GM12801 (cell line): ENCODE results near the gene B4GALT2.

ENCODE experiments used
- CTCF ChIP-seq: IDR thresholded peaks from one replicate; pipeline ENCODE4 v1.5.1; 2011; ENCODE audit warnings: control low read depth; ENCODE audit not compliant: insufficient read length; ENCODE audit errors: extremely low read depth

B4GALT2 gene

DNA sequence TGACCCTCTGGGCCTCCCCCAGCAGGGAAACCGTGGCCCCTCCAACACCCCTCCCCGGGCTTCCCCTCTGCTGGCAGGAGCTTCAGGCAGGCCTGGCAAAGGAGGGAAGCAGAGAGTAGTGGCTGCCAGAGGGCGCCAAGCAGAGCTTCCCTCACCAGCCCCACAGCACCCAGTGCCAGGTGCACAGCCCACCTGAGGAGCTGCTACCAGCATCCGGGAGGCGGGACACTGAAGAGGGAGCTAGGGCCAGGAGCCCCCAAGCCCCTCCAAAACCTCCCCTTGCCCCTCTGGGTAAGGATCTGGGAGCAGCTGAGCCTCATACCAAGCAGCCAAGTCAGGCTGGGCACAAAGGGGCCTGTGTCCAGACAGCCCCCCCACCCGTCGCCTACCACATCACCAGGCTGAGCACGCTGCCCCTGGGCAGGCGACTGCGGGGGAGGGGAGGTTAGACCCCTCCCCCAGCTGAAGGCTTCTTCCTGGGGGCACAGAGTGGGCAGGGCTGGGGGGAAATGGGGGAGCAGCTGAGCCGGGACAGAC, 32.0 kb downstream of the B4GALT2 start:
- TF ChIP-seq CTCF: no peak

DNA sequence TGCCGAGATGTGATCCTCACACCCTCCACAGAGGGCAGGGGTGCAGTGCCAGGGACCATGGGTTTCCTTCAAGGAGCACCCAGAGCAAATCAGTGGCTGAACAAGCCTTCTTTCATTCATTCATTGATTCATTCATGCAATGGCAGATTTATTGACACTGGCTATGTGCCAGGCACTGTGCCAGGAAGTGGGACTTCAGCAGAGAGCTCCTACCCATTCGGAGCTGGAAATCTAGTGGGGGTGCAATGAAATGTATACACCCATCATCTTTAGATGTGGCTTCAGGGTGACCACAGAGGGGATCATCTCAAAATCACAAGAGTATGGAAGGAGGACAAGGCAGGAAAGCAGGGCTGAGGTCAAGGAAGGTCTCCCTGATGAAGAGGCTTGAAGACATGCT, 33.4 kb downstream of the B4GALT2 start:
- TF ChIP-seq CTCF: no peak

DNA sequence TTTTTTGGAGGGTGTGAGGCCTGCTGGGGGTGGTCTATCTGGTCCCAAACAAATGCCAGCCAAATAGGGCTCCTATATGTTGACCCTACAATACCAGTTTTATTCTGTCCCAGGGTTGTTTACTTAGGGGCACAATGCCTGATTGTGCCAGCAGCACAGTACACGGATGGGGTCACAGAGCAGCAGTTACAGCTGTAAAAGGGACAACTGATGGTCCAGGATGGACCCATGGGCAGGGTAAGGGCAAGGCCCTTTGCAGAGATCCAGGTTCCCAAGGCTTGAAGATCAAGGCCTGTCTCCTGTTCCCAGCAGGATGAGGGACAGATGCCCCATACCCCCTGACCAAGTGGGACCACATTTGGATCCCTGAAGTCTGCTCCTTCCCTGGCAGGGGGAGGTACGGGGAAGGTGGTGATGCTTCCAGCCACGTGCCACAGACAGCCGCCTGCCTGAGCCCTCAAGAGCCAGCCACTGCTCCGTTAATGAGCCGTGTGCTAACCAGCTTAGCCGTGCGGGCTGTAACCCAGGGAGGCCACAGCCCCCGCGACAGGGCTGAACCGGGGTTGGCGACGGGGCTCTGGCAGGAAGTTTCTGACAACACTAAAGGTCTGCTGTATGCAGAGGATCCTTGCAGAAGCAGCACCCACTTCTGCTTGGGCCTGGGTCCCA, 34.1 kb downstream of the B4GALT2 start:
- no peak for TF ChIP-seq CTCF

DNA sequence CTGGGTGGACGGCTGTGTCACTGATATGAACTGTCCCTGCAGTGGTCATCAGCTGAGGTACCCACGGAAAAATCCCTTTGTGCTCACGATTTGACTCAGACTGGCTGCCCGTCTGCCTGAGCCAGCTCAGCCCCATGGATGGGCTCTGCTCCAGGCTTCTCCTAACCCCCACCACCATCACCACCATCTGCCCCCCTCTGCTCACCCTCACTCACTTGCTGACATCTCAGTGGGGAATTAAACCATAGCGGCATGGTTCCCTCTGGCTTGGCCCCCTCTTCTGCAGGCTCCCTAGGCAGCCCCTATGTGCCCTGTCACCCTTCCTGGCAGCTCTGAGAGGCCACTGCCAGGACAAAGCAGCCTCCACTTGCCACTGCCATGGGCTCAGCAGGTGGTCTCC, 34.9 kb downstream of the B4GALT2 start:
- TF ChIP-seq CTCF: no peak

DNA sequence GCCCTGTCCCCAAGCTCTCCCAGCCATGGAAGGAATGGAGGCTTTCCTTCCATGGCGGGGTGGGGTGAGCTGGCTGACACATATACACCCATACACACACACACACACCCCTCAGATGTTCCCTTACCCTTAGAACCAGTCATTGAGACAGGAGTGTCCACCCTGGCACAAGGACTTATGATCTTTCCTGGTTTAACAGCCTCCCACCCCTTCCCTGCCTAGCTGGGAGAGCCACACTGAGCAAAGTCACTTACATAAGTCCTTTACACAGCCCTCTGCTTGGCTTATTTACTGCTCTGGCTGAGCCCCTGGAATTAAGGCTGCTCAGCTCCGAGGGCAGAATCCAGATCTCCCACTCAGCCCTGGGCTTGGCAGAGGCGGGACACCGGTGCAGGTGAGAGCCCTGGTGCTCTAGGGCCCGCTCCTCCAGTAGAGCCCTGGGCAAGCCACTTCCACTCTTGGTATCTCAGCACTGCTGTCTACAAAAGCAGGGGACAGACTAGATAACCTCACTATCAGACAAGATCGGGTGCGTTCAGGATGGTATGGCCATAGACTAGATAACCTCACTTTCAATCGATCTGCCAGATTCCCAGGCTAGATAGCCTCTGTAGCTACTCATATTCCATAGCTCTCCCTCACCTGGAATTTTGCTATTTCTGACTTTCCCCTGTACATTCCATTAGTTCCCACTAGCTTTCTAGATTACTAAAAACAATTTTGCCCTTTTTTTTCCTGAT, 35.5 kb downstream of the B4GALT2 start:
- no peak for TF ChIP-seq CTCF

GRCh38 chr1:44015206-44015605, 36.2 kb downstream of the B4GALT2 start:
- no peak for TF ChIP-seq CTCF

DNA sequence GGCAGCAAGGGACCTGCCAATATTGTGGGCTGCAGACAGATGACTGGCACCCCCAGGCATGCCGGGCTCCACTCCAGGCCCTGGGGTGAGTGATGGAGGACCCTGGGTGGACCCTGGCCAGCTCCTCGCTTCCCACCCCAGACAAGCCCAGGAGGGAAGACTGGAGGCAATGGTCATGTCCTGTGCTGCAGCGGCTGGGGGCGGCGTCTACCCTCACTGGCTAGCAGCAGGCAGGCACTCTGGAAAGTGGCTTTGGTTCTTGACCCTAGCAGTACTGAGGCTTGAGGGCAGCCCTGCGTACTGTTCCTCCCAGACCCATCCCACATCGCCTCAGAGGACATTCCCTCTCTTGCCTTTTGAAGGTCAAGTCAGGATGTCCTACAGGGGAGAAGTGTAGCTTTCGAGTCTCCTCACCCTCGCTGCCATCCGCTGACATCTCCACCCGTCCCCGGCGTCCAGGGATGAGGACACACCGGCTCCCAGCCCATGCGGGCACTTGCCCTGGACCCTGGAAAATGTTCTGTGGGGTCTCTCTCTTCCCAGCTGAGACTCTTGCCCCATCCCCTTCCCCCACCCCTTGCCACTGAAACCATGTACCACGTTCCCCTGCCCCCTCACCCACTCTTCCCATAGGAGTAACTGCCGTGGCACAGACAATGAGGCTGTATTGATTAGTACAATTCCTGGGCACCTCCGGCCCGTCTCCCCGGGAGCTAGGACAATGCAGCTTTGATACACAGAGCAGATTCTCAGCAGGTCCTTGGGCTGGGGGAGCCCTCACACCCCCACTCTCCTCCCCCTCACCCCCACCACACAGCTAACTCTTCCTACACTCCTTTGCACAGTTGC, 37.3 kb downstream of the B4GALT2 start:
- TF ChIP-seq CTCF: no peak
